HUDEP-2 (cell line): ENCODE results near the gene SYNE3.
A peak's percentile ranks its signal among the peaks of the same experiment; 100 is the strongest.
"Not testable (repeated sequence)": the region's sequence is repeated elsewhere in the genome, so short reads cannot be mapped to it uniquely, and the experiment has no call there.

Source experiments
- DNase-seq, 76 experiments: peaks; one replicate each; lab custom pipeline; 2025; ENCODE audit not compliant: unreplicated experiment in 76 of 76; lab: John Stamatoyannopoulos, UW

Gene SYNE3

DNA sequence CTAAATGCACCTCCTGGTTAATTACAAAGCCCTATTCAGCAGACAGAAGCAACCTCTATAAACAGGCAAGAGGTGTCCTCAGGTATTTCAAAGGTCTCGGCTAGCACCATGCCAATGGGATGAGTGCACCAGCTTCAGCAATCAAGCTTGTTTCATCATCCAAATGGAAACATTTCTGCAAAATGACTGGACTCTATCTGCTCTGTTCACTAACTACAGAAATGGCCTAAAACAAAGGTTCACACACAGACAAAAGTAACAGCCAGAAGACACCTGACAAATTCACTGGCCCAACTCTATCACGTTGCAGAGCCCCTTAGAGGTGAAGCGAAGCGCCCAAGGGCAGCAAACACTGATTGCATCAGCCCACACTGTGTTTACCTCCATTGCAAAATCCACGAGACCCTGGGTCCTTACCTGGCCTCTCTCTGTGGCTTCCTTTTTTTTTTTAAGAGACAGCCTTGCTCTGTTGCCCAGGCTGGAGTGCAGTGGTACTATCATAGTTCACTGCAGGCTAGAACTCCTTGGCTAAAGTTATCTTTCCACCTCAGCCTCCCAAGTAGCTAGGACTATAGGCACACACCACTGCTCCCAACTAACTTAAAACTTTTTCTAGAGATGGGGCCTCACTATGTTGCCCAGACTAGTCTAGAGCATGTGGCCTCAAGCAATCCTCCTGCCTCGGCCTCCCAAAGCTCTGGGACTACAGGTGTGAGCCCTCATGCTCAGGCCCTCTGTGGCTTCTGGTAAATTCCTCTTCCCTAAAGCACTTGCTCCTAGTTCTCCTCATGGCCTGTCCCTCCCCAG, 8.5 kb upstream of the SYNE3 start:
- peak in 1 of 76 experiments; percentile 17 for DNase-seq

DNA sequence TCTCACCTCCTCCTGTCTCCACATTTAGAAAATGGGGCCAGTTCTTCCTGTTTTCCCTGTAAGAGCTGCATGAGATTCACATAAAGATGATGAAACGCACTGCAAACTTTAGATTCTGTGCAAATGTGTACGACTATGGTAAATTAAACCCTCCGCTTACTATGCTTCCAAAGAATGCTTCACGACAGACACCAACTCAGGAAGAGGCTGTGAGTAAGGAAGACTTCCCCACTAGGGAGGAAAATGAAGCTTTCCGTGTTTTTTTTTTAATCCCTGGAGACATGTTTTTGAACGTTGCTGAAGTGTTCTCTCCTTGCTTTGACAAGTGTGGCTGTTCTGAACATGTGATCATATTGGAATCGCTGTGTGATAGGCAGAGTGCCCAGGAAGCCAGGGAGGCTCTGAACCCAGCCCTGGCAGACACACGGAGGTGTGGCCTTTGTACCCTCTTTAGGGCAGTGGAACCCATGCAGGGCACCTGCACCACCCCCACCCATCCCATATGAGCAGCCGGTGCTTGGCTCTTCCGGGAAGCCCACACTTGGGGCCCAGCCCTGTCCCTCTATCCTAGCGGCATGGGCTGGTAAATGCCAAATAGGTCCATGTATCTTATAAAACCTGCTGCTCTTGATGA, 7.5 kb upstream of the SYNE3 start:
- peak in 74 of 76 experiments; percentile 16 to 93 (median 80) for DNase-seq

DNA sequence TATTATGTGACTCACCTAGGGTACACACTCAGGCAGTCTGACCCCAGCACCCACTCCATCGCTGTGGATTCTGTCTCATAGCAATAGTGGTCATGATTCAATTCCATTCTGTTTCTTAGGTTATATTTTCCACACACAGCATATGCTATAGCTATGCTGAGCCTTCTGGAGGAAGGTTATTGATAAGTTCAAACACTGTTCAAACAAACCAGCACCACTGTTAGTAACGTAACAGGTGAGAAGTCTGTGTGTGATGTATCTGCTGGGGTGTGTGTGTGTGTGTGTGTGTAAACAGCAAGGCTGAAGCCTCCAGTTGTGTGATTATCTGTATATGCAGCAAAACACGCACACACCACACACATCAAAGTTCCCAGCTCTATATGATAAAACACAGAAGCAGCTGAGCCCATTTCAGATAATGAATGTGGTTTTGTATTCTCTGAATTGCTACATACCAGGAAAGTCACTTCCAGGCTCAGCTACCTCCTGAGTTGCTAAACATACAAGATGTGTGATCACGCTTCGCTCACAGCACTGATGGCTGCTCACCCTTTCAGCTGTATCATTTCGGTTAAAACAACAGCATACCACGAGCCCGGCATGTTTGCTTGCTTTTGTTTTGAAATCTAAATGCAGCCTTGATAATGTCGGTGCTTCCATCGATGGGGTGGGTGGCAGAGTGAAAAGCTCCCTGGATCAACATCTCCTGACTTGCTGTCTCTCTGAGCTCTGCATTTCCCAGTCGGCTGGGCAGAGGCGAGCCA, 6.8 kb upstream of the SYNE3 start:
- peak in 60 of 76 experiments; percentile 23 to 86 (median 50) for DNase-seq

DNA sequence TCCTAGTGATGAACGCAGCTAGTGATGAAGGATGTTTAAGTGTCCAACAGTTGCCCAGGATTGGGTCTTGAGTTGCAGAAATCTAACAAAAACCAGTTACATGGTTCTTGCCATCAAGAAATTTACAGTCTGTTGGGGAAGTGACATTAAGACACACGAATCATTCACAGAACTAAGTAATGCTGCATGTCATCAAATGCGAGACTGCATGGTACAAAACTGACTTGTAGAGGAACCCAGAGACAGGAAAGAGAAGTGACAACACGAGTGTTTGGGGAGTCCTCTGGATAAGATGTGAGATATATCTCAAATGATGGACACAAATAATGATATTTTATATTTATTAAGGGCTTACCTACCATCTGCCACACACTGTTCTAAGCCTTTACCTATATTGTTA, 6.1 kb upstream of the SYNE3 start:
- DNase-seq = no peak

DNA sequence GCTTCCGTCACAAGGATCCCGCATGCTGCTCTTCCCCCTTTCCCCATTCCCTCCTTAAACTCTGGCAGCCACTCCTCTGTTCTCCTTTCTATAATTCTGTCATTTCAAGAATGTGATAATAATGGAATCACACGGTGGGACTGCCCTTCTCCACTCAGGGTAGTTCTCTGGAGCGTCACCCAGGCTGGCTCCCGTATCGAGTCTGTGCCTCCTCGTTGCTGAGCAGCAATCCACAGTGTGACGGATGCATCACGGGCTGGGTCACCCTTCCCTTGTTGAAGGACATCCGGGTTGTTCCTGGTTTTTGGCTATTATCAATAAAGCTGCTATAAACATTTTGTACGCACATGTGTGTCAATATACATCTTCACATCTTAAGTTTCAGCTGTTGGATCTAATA, 5.7 kb upstream of the SYNE3 start:
- no peak for DNase-seq

DNA sequence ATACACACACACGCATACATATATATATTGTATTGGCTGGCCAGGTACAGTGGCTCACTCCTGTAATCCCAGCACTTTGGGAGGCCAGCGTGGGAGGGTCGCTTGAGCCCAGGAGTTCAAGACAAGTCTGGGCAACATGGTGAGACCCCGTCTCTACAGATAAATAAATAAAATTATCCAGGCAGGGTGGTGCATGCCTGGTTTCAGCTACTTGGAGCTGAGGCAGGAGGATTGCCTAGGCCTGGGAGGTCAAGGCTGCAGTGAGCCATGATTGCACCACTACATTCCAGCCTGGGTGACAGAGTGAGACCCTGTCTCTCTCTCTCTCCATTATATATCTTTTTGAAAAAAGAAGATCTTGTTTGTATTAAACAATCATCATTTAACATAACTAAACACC, 4.6 kb upstream of the SYNE3 start:
- no peak for DNase-seq

DNA sequence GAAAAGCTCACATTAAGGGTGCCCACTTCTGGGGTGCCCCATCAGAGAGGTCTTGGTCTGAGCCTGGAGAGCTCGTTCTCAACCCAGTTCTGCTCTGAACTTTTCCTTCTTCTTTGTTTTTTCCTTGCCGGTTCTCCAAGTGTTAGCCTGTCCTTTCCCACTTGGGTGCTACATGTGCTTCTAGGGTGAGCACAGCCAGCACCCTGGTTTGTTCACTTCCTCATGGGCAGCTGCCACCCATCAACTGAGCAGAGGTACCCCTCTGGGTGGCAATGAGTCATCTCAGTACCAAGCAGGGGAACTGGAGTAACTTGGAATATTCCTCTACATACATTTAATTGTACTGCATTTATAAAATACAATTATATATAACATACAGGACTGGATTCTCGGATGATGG, 3.9 kb upstream of the SYNE3 start:
- DNase-seq = no peak

DNA sequence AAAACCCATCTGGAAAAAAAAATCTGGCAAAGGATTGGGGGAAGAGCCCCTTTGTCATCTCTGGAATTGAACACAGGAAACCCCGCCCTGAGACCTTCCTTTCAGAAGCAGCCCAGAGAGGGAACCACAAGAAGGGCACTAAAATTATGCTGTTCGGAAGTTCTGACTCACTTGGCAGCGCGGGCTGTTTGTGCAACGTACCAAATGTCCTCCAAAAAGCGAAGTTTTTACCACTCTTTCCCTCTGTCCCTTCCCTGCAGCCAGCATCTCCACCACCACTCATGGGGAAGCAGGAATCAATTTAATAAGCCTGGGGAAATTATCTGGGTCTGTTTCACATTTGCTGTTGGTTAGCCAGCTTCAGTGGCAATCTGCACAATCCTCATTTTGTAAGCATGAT, 3.2 kb upstream of the SYNE3 start:
- DNase-seq = peak in 30 of 76 experiments; percentile 13 to 63 (median 32)

DNA sequence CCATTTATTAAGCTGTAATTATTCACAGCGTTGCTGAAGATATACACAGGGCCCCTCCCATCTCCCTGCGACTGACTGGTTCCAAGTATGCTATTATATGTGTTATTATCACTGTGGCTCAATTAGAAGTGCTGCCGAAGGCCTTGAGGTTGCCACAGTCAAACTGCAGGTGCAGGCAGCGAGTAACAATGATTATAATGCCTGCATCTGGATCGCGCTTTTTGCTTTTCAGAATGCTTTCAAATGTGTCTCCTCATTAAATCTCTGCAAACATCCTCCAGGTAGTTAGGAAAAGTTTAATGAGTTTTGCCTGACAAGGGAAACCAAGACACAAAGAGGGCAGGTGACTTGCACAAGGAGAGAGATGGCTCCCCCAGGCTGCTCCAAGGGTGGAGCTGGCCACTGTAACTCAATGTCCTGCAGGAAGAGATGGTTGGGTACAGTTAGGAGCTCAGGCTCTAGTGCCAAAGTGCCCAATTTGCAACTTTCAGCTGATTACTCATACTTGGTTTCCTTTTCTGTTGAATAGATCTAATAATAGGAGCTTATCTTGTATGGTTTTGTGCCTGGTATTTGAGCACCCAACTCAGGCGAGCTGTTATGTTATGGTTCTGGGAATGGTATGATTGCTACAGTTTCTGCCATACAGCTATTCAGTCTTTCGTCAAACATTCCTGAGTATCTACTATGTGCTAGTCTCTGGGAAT, 1.7 kb upstream of the SYNE3 start:
- DNase-seq = peak in 1 of 76 experiments; percentile 8

DNA sequence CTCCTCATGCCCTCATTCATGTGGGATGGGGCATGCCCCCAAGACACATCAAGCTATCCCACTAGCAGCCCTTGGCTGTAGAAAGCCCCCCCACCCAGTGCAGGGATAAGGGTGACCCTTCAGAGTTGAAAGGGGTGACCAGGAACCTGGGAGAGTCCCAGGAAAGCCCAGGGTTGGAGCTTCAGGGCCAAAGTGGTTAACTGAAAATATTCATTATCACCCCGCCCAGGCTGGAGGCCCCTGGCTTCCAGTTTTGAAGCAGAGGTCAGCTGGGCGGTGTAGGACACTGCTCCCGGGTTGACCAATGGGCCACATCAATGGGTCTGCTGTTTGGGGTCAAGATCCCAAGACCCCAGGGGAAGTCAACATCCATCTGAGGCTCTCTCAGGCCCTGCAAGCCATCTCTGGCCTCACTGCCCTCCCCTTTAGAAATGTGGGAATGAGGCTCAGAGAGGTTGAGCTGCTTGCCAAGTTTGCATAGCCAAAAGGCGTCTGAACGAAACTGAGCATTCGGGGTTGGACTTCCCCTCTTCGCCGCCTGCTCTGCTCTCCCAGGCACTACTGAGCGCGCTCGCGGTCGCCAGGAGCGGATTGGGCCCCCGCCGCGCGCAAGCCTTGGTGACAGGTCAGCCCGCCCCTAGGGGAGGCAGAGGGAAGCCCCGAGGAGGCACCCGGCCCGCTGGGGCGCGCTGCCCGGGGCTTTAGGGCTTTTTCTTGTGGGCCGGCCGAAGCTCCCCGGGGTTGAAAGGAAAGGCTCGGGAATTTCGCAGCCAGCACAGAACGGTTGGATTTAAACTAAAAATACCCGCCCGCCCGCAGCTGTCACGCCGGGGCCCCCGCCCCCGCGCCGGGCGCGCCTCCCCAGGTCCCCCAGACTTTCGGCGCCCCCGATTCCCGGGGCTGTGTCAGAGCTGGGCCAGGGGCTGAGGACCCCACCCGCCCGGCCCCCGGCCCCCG, 576 bp downstream of the SYNE3 start:
- DNase-seq = peak in 60 of 76 experiments; percentile 16 to 69 (median 51)

DNA sequence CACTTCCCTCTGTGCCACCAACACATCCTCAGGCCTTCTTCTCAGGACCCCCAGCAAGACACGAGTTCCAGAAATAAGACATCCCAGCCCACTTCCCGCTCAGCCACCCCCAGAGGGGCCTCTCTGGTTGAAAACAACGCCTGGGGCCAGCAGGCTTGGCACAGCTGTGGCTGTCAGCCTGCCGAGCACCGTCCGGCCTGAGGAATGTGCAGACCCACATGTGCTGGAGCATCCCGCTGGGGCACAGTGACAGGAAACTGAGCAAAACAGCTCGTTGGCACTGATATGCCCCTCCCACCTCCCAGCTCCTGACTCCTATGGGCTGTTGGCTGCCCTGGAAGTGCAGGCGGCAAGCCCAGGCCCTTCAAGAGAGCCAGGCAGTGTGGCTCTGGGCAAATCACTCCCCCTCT, 1.4 kb downstream of the SYNE3 start:
- DNase-seq = no peak

DNA sequence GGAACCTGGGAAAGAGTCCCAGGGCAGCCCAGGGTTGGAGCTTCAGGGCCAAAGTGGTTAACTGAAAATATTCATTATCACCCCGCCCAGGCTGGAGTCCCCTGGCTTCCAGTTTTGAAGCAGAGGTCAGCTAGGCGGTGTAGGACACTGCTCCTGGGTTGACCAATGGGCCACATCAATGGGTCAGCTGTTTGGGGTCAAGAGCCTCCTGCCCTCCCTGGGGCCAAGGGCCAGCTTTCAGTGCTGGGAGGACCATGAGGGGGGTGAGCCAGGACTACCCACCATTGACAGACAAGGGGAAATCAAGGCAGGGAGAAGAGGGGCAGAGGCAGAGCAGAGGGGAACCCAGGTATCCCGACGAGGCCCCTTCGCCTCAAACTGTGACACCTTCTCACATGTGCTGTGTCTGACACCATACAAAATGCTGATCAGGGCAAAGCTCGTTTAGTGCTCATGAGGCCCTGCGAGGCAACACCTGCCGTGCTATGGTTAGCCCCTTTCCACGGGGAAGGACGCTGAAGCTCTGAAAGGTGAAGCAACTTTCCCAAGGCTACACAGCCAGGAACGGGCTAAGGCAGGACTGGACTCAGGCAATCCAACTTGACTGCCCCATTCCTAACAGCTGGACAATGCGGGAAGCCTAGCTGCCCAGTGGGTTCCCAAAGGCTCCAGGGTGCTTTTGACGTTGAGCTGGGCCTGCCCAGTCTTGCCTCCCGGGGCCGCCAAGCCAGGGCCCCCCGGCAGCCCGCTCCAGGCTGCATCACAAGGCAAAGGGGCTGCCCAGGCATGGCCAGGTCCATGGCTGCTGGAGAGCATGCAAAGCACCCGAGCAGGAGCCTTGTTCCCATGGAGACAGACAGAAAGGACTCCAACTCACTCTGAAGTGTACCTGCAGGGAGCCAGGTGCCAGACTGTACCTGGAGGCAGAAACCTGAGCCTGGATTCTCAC, 2.0 kb downstream of the SYNE3 start:
- DNase-seq = no peak

DNA sequence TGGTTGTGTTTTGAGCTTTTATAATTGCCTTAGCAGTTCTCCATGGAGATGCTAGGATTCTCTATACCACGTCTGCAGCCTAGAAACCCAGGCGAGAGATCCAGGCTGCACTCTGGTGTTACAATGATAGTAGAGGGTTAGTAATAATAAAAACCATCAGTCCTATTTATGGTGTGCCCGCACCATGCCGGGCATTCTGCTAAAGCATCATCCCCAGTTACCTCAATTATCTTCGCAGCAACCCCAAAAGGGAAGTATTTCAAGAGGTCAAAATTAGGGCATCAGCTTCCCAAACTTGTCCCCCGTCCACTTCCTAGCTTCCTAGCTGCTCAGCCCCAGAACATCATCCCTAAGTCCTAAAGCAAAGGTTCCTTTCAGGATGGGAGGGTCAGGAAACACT, 3.2 kb downstream of the SYNE3 start:
- no peak for DNase-seq

DNA sequence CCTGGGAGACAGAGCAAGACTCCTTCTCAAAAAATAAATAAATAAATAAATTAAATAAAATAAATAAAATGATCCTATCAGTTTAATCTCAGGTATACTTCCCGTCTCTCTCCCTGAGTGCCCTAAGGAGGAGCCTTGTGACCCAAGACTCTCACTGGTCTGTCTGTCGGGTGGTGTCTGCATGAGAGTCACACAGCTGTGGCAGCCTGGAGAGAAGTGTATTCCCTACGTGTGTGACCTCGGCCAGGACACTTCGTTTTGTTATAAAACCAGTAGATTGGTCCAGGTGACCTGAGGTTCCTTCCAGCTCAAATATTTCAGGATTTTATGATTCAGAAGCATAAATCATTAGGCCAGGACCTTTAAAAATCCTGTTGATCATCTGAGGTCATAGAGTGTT, 4.8 kb downstream of the SYNE3 start:
- DNase-seq = no peak

DNA sequence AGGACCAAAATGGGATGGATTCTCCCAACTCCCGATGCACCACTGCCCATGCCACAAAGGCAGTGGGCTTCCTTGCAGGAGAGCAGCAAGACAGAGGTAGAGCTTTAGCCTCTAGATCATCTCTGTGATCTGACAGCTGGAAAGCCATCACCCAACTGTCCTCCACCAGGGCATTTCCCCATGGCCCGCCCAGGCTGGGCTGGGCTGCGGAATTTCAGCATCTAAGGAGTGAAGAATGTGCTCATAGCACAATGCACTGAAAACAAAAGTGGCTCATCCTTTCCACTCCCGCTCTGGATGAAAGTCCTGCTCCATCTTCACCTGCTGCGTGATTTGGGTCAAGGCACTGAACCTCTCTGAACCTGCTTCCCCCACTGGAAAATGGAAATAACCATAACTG, 5.6 kb downstream of the SYNE3 start:
- DNase-seq = no peak

DNA sequence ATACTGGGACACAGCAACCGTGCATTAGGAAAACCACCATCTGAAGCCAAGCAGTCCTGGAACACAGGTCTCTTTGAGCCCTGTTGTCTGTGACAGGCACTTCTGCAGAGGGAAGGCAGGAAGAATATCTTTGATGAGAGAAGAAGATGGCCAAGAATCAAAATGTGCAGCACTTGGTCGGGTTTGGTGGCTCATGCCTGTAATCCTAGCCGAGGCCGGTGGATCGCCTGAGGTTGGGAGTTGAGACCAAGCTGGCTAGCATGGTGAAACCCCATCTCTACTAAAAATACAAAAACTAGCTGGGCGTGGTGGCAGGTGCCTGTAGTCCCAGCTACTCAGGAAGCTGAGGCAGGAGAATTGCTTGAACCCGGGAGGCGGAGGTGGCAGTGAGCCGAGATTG, 6.1 kb downstream of the SYNE3 start:
- not testable (repeated sequence) for DNase-seq

DNA sequence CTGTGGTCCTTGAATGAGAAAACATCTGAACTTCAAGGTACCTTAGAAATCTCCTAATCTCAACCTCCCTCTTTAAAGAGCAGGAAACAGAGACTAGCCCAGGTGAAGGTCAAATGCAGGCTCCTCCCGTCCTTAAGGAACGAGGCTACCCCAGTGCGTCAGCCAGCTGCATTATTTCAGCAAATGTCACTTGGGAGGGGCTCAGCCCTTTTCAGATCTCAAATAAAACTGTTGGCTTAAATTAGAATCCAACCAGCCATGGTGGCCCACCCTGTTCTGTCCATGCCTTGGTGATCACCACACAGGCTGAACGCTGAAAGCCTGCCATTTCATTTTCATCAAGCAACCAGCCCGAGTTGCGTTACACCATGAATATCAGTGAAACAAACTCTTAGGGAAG, 7.0 kb downstream of the SYNE3 start:
- no peak for DNase-seq

DNA sequence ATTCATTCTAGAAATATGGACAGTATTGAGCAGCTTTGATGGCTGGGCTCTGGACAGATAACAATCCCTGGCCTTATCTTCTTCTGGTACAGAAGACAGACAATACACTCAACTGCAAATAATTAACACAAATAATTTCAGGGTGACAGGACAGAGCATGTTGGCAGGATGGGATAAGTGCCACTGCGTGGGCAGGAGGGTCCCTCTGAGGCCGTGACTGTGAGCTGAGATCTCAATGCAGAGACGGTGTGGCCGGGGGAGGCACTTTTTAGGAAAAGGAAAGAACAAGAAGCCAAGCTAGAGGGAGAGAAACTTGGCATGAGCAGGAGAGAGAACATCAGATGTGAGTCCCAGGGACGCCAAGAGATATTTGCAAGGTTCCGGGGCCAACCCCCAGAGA, 8.1 kb downstream of the SYNE3 start:
- DNase-seq = no peak

DNA sequence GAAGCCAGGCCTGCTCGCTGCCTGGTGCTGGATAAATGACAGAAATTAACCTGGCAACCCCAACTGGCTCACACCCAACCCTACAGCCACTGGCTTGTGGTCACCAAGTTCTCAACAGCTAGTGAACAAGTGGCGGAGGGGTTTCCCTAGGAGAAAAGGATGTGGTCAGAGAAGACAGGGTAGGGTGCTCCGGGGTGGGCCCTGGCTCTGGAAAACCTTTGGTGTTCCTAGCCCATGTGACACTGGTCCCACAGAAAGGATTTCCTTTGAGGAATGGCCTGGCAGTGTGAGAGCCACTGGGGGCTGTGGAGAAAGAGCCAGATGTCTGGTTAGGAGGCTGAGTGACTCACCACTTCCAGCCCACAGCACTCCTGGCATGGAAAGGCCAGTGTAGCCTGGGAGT, 8.7 kb downstream of the SYNE3 start:
- DNase-seq = peak in 7 of 76 experiments; percentile 11 to 41 (median 20)
